Measurements from ENCODE around the gene SETD1B.

DNA sequence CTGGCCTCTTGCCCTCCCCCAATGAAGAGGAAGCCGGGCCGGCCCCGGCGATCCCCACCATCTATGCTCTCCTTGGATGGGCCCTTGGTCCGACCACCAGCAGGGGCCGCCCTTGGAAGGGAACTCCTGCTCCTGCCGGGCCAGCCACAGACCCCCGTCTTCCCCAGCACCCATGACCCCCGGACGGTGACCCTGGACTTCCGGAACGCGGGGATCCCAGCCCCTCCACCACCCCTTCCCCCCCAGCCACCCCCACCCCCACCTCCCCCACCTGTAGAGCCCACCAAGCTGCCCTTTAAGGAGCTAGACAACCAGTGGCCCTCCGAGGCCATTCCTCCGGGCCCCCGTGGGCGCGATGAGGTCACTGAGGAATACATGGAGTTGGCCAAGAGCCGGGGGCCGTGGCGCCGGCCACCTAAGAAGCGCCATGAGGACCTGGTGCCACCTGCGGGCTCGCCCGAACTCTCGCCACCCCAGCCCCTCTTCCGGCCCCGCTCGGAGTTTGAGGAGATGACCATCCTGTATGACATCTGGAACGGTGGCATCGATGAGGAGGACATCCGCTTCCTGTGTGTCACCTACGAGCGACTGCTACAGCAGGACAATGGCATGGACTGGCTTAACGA lies 19.4 kb downstream of the SETD1B start:
- TF ChIP-seq BHLHE40 (IDR thresholded peaks at IDR 0.05; ENCODE audit: low read depth, low read length) = no peak
- no peak; the same call in 1 of the 2 replicates for TF ChIP-seq CTCF (conservative IDR thresholded peaks at IDR 0.05; ENCODE audit: low read depth, low read length)
- TF ChIP-seq POLR2A (IDR thresholded peaks at IDR 0.05; ENCODE audit: low read depth, low read length) = no peak
- TF ChIP-seq MAFK (IDR thresholded peaks at IDR 0.05; ENCODE audit: low read depth, low read length) = no peak
- TF ChIP-seq FOS (IDR thresholded peaks at IDR 0.05; ENCODE audit: low read depth, low read length) = no peak

Data from IMR-90 (cell line).